ENCODE results near the gene CDR2L.

Gene CDR2L

DNA sequence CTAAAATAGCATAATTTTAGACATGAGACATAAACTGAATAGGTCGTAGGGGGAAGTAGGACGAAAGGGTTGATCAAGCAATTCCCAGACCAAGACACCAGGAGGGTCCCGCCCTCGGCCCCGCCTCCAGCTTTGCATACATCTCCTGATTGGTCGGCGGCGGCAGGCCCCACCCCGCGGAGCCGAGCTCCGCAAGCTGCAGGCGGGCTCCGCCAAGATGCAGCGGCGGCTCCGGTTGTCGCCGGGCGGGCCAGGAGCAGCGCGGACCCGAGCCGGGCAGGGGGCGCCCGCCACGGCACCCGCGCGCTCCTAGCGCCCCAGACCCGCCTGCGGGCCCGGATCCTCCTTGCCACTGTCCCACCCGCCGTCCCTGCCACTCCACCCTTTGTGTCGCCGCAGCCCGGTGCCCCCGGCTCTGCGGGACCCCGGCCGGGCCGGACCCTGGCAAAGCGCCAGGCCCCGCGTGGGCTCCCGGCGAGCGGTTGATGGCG, at the start of gene CDR2L:
Gene CDR2L (plus strand): TSS at position 215 of the 491 bp plus-strand sequence. CDS start 412 bp downstream, outside the sequence.
- peak; percentile 79 for DNase-seq (ENCODE audit: low read depth, low spot score)

GRCh38 chr17:74938194-74938950, 49.1 kb upstream of the CDR2L start:
- no peak for DNase-seq (ENCODE audit: low read depth, low spot score)

DNA sequence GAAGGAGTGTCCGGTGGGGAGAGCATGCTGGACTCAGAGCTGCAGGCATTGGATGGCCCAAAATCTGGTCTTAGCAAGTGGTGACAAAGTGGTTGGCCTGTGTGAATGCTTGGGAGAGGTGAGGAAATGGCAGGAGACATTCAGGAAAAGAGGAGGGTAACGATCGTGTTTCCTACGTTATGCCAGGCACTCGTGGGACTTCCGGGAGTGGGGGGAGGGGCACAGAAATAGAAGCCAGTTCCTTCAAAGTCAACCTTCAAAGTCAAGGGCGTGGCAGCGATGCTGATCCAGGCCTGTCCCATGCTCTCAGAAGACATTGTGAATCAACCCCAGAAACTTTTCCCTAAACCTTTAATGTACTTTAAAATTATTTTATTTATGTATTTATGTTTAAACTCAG, 47.9 kb upstream of the CDR2L start:
- DNase-seq (ENCODE audit: low read depth, low spot score): no peak

- no peak for DNase-seq (ENCODE audit: low read depth, low spot score)
Observed at GRCh38 chr17:74941128-74941725, 46.2 kb upstream of the CDR2L start.

GRCh38 chr17:74943808-74944522, 43.5 kb upstream of the CDR2L start:
- DNase-seq (ENCODE audit: low read depth, low spot score): no peak

- no peak for DNase-seq (ENCODE audit: low read depth, low spot score)
Observed at GRCh38 chr17:74945543-74945942, 41.9 kb upstream of the CDR2L start.

DNA sequence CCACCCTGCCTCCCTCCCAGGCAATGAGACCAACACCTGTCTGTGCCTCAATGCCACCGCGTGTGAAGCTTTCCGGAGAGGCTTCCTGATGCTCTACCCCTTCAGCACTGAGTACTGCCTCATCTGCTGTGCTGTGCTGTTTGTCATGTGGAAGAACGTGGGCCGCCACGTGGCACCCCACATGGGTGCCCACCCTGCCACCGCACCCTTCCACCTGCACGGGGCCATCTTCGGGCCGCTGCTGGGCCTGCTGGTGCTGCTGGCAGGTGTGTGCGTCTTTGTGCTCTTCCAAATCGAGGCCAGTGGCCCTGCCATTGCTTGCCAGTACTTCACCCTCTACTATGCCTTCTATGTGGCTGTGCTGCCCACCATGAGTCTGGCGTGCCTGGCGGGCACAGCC, 40.8 kb upstream of the CDR2L start:
- DNase-seq (ENCODE audit: low read depth, low spot score): no peak

- DNase-seq (ENCODE audit: low read depth, low spot score): no peak
Observed at GRCh38 chr17:74947041-74947754, 40.2 kb upstream of the CDR2L start.

DNA sequence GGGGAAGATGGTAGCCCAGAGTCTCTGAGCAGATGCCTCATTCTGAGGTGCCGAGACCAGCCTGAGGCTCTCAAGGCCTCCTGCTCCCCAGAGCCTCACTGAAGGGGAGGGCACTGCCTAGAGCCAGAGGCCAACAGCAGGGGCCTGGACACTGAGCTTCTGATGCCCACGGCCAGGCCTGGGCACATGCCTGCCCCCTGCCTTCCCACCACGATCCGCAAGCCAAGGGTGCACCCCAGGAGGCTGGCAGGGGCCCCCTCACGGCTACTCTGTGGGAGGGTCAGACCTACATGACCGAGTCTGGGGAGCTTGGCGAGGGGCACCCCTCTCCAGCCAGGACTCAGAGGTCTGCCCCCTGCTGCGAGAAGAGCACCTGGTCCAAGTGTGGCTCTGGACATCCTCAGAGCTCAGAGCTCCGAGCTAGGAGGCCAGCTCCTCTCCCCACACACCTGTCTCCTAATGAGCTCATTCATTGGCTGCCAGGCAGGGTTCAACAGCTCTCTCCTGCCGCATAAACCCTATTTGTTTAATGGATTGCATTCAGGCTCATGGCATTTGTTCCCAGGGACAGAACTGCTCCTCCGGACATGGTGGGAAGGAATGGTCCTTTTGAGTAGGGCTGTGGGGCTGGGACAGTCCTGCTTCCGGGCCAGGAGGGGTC, 37.8 kb upstream of the CDR2L start:
- no peak for DNase-seq (ENCODE audit: low read depth, low spot score)

DNA sequence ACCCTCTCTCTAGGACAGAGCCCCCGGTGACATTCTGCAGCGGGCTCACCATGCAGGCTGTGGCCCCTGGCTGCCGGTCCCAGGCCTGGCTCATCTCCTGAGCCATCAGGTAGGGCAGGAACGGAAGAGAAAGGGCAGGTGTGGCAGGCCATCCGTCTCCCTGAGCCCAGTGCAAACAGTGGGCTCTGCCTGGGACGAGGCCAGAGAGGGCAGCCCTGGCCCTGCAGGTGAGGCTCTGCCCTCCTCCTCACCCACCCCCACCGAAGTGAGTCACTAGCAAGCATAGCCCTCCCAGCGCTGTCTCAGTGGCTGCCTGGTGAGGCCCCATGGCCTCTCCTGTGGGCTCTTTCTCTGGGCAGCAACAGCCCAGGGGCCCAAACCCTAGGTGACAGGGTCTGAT, 37.2 kb upstream of the CDR2L start:
- no peak for DNase-seq (ENCODE audit: low read depth, low spot score)

- DNase-seq (ENCODE audit: low read depth, low spot score): no peak
Observed at GRCh38 chr17:74951065-74951464, 36.4 kb upstream of the CDR2L start.

- DNase-seq (ENCODE audit: low read depth, low spot score): no peak
Observed at GRCh38 chr17:74951680-74952421, 35.6 kb upstream of the CDR2L start.

DNA sequence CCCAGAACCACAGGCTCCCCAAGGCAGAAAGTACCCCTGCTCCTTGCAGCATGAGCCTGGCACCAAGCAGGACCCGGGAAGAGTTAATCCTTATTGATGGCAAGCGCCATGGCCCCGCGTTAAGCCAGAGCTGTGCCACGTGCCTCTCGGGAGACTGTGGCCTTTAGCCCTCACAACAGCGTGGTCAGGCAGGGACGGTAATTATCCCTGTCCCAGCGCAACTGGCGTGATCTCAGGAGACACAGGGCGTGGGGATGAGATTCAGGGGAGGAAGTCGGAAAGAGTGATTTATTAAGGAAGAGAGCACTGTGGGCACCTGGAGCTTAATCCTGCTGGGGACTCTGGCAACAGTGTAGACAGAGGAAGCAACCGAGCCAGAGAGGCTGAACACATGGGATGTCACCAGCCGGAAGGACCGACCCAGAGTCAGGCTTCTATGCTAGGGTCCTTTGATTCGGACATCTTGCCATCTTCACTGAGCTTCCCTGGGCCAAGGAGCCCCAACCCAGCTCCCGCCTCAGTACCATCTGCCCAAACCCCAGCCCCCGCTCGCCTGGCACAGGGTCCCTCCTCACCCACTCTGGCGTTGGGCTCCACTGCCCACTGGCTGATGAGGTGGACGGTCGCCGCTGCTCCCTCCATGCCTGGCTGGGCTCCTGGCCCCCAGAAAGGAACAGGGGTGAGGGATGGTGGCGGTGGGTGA, 34.9 kb upstream of the CDR2L start:
- DNase-seq (ENCODE audit: low read depth, low spot score): no peak

GRCh38 chr17:74953134-74953687, 34.2 kb upstream of the CDR2L start:
- no peak for DNase-seq (ENCODE audit: low read depth, low spot score)

- no peak for DNase-seq (ENCODE audit: low read depth, low spot score)
Observed at GRCh38 chr17:74954115-74954514, 33.3 kb upstream of the CDR2L start.

- no peak for DNase-seq (ENCODE audit: low read depth, low spot score)
Observed at GRCh38 chr17:74954665-74955421, 32.6 kb upstream of the CDR2L start.

- no peak for DNase-seq (ENCODE audit: low read depth, low spot score)
Observed at GRCh38 chr17:74956093-74956492, 31.3 kb upstream of the CDR2L start.

- DNase-seq (ENCODE audit: low read depth, low spot score): no peak
Observed at GRCh38 chr17:74957935-74958740, 29.3 kb upstream of the CDR2L start.

All from brain pericyte (primary cell).